Measurements from ENCODE around the gene KAT6B.
"Not testable (repeated sequence)": the region's sequence is repeated elsewhere in the genome, so short reads cannot be mapped to it uniquely, and the experiment has no call there.

The KAT6B gene

DNA sequence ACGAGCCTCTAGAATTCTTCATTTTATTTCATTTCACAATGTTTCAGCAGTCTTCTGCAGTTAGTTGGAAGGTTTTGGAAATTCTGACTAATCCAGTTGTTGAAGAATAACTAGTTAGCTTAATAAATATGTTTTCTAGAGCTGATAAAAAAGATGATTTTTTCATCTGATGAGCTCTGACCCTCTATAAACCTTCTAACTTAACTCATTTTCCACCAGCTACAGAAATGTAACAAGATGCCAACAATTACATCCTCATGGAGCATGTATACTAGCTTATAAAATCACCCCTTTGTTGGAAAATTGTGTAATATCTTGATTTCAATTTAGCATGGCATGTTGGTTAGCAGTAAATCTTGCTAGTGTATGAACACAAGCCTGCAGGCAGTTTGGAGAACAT lies 33.1 kb downstream of the KAT6B start:
- no peak for DNase-seq (ENCODE audit: low read depth)

DNA sequence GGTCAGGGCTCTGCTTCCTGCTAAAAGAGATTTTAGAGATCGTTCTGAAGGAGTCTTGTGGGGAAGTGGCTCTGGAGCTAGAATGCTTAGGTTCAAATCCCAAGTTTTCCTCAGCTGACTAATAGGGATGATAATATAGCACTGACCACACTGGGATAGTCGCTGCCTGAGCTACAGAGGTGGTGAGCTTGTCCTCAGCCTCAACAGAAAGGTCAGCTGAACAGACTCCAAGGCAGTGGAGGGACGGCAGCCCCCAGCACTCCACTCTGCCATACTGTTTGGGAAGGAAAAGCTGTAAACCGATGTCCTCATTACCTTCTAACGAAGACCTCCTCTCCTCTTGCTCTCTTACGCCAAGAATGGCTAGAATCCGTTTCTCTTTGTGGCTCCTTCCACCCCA lies 36.2 kb downstream of the KAT6B start:
- DNase-seq (ENCODE audit: low read depth) = no peak

DNA sequence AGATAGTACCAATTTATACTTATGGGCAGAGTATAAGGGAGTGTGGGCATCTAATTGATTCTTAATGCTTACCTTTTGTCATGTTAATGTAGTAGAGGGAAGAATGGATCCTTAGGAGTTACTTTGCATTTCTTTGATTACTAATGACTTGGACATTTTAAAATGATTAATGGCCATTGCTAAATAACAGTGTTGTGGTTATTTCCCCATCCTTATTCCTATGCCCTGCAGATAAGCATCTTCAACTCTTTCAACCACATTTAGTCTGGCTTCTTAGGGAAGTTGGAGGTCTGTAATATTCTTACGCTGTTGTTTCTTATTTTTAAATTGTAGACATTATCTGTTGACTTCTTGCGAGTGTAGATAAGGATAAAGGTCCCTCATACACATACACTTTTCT lies 37.2 kb downstream of the KAT6B start:
- no peak for DNase-seq (ENCODE audit: low read depth)

DNA sequence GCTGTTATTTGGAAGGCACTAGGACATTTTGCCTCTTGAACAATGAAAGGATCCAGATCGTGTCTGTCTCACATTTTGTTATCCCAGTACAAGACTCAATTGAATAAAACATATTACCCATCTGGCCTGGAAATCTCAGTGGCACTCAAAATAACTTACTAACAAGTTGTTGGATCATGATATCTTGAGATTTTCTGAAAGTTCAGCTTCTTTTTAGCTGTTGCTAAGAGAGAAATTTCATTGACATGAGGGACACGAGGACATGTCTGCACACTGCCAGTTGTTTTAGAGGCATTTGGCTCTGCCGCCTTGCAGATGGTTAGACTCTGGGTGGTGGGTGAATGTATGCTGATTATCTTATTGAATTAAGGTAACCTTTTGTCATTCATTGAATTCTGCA lies 41.0 kb downstream of the KAT6B start:
- no peak for DNase-seq (ENCODE audit: low read depth)

DNA sequence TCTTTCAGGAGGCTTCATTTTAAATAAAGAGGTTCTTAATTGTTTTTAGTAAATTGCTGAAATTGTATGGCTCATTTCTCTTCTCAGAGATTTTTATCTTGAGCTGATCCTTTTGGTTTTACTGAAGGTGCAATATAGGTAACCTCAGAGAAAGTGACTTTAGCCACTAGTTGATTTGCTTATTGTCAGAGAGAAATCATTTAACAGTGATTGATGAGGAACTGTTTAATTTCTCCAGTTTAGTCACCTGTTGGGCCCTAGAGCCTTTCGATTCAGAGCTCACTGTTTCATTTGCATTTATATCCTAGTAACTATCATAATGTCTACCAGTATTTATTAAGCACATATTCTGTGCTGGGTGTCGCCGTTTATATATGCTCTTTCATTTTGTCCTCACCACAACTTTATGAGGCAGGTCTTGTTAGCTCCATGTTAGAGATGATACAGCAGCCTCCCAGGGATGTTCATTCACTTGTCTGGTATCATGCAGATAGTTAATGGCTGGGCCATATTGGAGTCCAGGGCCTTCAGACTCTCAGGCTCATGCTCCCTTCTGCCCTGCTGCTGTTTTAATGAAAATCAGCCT lies 42.1 kb downstream of the KAT6B start:
- DNase-seq (ENCODE audit: low read depth) = no peak

DNA sequence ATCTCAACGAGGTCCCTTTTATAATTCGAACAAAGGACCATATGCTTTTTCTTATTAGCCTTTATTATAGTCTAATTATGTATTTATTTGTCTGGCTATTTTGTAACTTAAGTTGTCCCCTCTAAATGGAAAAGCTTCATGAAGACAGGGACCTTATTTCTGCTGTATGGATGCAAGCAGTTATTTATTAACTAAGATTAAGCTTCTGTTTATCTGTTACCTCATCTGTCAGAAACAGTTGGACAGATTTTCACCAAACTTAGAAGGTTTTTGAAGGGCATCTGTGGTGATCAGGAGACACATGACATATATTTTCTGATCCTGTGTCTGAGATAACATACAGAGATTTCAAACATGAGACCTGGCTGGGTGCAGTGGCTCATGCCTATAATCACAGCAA lies 43.2 kb downstream of the KAT6B start:
- no peak for DNase-seq (ENCODE audit: low read depth)

DNA sequence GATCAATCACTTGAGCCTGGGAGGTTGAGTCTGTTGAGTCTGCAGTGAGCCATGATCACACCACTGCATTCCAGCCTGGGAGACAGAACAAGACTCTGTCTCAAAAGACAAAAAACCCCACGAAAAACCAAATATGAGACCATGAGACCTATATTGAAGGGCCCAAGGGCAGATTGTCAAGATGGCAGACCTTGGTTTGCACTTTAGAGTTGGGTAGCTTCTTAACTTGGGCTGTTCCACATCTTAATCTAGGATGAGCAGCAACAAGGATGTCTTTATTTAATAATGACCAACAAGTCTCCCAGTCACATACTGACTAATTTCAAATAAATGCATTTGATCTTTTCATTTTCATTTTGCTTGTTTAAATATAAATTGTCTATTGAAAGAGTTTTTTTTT lies 43.8 kb downstream of the KAT6B start:
- no peak for DNase-seq (ENCODE audit: low read depth)

DNA sequence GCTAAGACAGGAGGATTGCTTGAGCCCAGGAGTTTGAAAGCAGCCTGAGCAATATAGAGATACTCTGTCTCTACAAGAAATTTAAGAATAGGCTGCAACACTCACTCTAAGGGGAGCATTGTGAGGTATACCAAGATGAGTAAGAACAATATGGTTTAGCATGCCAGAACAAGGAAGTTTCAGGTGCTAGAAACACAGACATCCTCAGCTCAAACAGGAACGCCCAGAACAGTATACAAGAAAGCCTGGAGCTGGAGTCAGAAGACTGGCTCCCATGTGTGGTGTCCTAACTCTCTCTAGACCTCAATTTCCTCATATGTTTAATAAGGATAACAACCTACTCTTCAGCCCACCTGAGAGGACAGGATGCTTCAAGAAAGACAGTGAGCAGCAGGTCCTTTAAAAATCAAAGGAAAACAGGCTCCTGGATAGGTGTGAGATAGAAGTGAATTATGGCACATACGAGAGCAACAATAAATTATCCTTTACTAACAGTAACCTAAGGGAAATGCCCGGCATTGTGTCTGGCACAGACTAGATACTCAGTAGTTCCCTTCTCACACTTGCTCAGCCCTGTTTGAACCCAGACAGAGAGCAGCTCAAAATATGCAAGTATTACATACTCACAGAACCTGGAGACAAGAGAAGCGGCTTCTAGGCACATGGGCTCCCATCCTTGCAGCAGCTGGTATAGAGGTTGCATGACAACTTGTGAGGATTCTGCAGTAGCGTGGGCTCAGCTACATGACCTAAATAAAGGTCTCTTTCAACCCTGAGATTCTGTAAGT lies 45.4 kb downstream of the KAT6B start:
- no peak for DNase-seq (ENCODE audit: low read depth)

DNA sequence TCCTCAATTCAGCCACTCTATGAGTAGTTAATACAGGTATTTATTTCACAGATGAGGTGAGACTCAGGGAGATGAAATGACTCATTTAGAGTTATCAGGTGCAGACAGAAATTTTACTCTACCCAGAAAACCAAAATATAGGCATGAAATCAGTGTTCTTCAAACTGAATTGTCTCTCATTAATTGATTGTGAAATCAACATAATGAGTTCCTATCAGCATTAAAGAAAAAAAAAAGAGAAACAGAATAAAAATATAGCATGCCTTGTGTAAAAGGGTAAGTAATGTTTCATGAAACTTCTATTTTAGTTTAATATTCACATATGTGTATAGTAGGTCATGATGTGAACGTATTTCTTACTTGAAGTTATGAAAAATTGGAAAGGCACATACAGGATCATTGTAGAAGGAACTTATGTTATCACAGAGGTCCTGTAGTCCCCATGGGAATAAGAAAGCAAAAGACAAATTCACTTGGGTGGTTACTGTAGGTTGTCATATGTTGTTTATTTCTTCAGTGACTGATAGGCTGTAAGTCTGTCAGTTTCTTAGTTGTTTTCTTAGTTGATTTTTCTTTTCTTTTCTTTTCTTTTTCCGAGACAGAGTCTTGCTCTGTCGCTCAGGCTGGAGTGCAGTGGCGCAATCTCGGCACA lies 47.5 kb downstream of the KAT6B start:
- no peak for DNase-seq (ENCODE audit: low read depth)

DNA sequence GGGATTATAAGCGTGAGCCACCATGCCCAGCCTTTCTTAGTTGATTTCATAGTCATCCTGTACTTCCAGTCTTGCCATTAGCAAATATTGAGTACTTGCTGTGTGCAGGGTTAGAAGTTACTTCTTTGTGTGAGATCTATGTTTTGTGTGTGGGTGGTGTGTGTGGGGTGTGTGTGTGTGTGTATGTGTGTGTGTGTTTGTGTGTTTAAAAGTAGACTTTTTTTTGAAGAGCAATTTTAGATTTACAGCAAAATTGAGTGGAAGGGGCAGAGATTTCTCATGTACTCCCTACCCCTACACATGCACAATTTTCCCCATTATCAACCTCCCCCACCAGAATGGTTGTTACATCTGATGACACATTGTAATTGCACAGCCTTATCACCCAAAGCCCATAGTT lies 48.2 kb downstream of the KAT6B start:
- DNase-seq (ENCODE audit: low read depth) = no peak

DNA sequence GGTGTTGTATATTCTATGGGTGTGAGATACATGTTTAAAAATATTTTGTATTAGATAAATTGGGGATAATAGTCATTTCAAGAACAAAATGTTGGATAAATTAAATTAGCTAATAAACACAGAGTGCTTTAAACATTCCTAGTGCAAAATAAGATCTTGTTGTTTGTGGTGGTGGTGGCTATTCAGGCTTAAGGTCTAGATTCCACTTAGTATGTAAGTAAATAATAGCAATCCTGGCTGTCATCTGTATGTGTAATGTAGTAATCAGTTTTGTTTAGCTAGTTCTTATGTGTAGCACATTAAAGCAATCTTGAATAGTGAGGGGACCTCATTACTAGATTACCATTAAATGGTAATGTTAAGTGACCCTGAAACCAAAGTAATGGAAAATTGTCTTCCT lies 48.7 kb downstream of the KAT6B start:
- no peak for DNase-seq (ENCODE audit: low read depth)

DNA sequence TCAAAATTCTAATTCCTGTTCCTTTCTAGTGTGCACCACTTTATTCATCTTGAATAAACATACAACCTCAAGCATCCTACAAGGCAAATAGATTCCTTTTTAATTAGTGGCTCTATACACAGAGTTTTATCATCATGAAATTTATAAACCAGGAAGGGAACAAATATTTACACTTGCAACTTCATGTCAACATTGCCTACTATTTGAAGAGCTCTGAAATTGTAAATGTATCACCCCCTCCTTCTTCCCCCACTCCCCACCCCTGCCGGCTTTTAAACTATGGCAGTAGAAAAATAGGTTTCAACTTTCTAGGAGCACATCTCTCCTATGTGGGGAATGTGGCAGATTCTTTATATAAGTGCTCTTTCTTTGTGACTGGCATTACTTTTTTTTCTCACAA lies 49.6 kb downstream of the KAT6B start:
- no peak for DNase-seq (ENCODE audit: low read depth)

DNA sequence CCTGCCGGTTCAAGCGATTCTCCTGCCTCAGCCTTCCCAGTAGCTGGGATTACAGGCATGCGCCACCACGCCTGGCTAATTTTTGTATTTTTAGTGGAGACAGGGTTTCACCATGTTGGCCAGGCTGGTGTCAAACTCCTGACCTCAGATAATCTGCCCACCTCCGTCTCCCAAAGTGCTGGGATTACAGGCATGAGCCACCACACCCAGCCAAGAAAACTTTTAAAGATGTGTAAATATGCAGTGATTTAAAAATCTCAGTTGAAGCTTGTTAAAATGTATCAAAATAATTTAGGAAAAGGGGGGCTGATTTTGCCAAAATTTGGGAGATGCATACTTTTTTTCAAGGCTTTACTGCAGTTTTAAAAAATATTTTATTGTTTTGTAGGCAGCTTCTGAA lies 50.7 kb downstream of the KAT6B start:
- DNase-seq (ENCODE audit: low read depth) = not testable (repeated sequence)

DNA sequence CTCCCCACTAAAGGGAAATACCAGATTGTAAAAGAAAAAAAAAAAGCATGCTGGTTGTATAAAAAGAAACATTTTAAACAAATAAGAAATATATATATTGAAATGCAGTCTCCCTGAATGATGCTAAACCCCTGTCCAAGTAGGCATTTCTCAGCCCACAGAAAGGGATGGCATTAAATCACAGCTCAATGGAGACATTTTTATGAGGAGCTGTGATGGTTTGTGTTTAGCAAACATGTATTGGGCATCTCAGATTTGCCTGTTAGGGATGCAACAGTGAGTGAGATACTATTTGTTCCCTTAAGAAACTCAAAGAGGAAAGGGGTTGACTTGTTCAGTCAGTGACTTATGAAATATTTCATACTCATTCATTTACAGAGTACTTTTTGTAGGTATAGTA lies 51.5 kb downstream of the KAT6B start:
- no peak for DNase-seq (ENCODE audit: low read depth)

DNA sequence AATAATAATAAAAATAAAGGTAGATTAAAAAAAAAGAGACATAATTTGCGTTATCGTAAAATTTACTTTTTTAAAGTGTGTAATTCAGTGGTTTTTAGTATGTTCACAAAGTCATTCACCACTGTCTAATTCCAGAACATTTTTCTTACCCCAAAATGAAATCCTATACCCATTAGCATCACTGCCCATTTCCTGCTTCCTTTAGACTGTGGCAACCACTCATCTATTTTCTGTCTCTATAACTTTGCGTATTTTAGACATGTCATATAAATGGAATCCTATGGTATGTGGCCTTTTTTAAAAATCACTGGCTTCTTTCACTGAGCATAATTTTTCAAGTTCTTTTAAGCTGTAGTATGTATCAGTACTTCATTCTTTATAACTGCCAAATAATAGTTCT lies 53.6 kb downstream of the KAT6B start:
- no peak for DNase-seq (ENCODE audit: low read depth)

DNA sequence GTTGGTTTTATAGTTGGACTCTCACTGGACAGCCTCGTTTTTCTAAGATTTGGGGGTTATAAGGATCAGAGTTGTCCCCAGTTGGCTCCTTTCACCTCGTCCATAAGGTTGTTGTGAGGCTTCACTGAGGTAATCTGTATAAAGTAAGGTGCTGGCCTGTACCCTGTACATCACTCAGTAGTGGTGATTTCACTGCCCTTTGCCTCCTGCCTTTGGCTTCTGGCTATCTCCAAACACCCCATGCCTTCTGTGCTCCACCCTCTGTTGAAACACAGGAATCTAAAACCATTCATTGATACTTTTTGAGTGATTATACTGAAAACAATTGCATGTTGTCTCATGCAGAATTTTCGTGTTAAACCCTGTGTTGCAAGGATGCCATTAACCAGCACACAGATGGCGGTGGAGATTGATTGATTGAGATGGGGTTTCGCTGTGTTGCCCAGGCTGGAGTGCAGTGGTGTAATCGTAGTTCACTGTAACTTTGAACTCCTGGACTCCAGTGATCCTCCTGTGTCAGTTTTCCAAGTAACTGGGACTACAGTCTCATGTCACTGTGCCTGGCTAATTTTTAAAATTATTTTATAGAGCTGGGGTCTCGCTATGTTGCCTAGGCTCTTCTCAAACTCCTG lies 55.0 kb downstream of the KAT6B start:
- no peak for DNase-seq (ENCODE audit: low read depth)

DNA sequence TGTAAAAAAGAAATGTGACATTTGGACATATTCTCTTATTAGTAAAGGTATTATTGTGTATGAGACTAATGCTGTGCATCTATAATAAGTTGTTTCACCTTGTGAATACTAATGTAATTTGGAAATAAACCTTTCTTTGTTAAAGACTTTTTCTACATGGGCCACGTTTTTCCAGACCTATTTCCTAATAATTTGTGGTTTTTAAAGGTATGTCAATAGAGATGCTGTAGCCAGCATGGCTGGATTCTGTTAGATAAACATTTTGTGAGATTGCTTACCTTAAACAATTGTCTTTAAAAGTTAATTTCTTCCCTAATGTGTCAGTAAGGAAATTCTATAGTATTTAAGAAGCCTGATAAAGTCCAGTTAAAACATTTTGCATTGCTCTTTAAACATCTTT lies 56.0 kb downstream of the KAT6B start:
- DNase-seq (ENCODE audit: low read depth) = no peak

DNA sequence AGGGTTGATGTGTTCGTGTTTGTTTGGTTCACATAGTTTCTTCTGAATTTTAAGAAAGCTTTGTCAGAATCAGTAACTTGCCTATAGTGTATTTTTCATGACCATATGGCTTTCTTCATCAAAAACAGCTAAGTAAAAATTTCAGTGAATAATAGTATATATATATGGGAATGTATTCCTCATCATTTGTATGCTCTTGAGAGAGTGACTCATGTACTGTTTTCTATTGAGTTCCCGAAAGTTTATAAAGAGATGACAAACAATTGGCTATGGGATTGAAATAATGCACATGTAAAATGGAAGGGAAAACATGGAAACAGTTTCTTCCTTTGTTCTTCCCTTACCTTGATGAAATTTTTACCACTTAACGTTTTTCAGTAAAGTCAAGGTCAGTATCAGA lies 56.4 kb downstream of the KAT6B start:
- DNase-seq (ENCODE audit: low read depth) = no peak

DNA sequence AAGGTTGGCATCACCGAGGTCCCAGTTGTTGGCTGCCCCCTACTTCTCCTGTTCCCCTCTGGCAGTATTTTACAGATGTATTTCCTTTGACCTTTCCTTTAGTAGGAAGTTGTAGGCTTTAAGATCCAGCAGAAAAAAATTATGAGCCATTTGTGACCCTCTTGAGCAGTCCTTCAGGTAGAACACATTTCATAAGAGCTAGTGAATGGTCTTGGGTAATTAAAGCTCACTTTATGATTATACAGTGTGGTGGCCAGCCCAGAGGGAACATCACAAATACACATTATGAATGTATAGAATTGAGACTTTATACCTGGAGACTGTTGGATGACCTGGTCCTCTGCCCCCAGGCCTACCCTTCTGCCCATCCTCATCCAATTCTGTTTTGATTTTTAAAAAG lies 57.0 kb downstream of the KAT6B start:
- no peak for DNase-seq (ENCODE audit: low read depth)

DNA sequence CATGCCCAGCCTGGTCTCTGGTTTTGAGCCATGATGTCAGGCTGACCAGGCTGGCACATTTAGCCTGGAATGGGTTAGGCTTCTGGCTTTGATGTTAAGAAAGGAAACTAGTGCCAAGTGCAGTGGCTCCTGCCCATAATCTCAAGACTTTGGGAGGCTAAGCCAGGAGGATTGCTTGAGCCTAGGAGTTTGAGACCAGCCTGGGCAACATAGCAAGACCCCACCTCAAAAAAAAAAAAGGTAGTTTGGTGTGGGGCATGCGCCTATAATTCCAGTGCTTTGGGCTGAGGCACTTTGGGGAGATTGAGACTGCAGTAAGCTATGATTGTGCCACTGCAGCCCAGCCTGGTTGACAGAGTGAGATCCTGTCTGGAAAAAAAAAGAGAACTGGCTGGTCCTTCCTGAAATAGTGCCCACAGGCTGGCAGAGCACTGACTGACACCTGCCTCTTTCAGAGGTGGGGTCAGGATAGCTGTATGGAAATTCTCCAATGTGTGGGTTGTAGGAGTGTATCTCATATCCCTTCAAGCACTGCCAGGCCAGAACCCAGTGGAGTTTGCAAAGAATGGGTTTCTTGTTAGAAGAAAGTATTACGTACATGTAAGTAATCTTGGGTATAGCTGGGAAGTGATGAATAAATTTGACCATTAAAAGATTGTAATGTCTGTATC lies 61.3 kb downstream of the KAT6B start:
- DNase-seq (ENCODE audit: low read depth) = no peak

DNA sequence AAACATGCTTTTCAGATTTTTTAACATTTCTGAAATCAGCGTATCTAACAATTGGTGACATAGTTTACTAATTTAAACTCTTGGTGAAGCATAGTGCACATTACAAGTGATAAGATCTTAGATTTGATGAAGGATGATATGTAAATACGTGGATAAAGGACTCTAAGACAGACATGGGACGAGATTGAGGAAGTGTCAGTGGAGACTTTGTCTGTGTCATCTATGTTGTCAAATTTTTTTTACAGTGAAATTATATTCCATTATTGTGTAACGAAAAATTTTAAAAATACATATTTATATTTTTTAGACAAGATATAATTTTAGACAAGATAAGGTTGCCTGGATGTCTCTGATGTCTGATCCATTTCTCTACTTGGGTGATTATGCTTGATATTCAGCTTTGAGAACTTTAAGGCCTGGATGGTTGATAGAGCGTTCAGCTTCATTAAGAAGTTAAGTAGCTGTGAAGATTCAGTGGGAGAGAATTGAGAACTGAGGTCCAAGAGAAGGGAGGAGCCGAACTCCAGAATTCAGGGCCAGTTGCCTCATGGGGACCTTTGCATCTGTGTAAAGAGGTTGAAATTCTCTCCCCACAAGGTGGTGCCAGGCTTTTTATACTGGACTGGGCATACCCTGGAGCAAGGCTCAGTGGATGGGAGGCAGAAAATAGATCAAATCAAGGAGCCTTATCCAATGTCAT lies 62.7 kb downstream of the KAT6B start:
- no peak for DNase-seq (ENCODE audit: low read depth)

DNA sequence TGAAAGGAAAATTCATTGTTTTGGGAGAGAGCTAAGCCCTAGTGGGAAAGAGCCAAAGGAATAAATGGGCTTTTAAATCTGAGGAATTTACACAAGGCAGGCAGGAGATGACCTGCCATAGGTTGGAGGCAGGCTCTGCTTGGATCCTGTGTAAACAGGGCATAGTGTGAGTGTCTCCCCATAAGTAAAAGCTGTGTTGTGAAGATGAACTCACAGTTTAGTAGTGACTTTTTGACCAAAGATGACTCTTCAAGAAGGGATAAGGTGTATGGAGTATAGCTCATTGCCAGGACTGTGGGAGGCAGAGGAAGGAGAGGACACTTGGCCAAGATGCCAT lies 63.2 kb downstream of the KAT6B start:
- no peak for DNase-seq (ENCODE audit: low read depth)
